SHP77 treated with DMSO at 0.1 percent for 48 hours (cell line): ENCODE measurements around the gene HOMER2.

Source experiments
- DNase-seq: peaks from one replicate; lab custom pipeline; 2025; lab: John Stamatoyannopoulos, UW

Gene HOMER2

GRCh38 chr15:82856397-82857170 is 95.9 kb downstream of the HOMER2 start:
- DNase-seq: no peak

- no peak for DNase-seq
Observed at GRCh38 chr15:82855286-82856100, 97.0 kb downstream of the HOMER2 start.

- DNase-seq: no peak
Observed at GRCh38 chr15:82854554-82854953, 98.0 kb downstream of the HOMER2 start.

- no peak for DNase-seq
Observed at GRCh38 chr15:82852941-82853561, 99.5 kb downstream of the HOMER2 start.

GRCh38 chr15:82851981-82852511 is 100.5 kb downstream of the HOMER2 start:
- DNase-seq: no peak

GRCh38 chr15:82851306-82851850 is 101.1 kb downstream of the HOMER2 start:
- no peak for DNase-seq

- no peak for DNase-seq
Observed at GRCh38 chr15:82850731-82851130, 101.8 kb downstream of the HOMER2 start.

- peak; percentile 44 for DNase-seq
Observed at GRCh38 chr15:82849556-82850512, 102.7 kb downstream of the HOMER2 start.

GRCh38 chr15:82848241-82848993 is 104.1 kb downstream of the HOMER2 start:
- no peak for DNase-seq

- no peak for DNase-seq
Observed at GRCh38 chr15:82847703-82848102, 104.8 kb downstream of the HOMER2 start.

- DNase-seq: no peak
Observed at GRCh38 chr15:82846621-82847020, 105.9 kb downstream of the HOMER2 start.

GRCh38 chr15:82845686-82846085 is 106.8 kb downstream of the HOMER2 start:
- no peak for DNase-seq

GRCh38 chr15:82843566-82843965 is 109.0 kb downstream of the HOMER2 start:
- DNase-seq: no peak

- no peak for DNase-seq
Observed at GRCh38 chr15:82840166-82840565, 112.4 kb downstream of the HOMER2 start.

GRCh38 chr15:82839136-82839535 is 113.4 kb downstream of the HOMER2 start:
- DNase-seq: no peak

- DNase-seq: no peak
Observed at GRCh38 chr15:82838096-82838735, 114.3 kb downstream of the HOMER2 start.

GRCh38 chr15:82835391-82835917 is 117.1 kb downstream of the HOMER2 start:
- no peak for DNase-seq

- no peak for DNase-seq
Observed at GRCh38 chr15:82833362-82833682, 119.2 kb downstream of the HOMER2 start.

GRCh38 chr15:82832601-82833361 is 119.7 kb downstream of the HOMER2 start:
- no peak for DNase-seq
